SJCRH30 (cell line): Measurements from ENCODE around the gene DCP1A. TPM values are rescaled to one million over a fixed set of nuclear protein-coding genes. Genes with fewer than 3 reads are reported as not detected.
"Not testable (repeated sequence)": the region's sequence is repeated elsewhere in the genome, so short reads cannot be mapped to it uniquely, and the experiment has no call there.

Source experiments
- DNase-seq, 2 experiments: peaks; one replicate each; pipeline ENCODE4 v3.0.0-alpha.2; 2015 to 2020
- H3K27ac ChIP-seq: fragments of 250-450 bp; sonication (Bioruptor Pico); 2 replicates; pipeline ENCODE4 v1.5.1; 2020; ENCODE audit warnings: mild to moderate bottlenecking, moderate library complexity
- H3K27me3 ChIP-seq: fragments of 250-450 bp; sonication (Bioruptor Pico); 2 replicates; pipeline ENCODE4 v1.5.1; 2020; ENCODE audit warnings: mild to moderate bottlenecking, moderate library complexity
- H3K36me3 ChIP-seq: fragments of 250-450 bp; sonication (Bioruptor Pico); 2 replicates; pipeline ENCODE4 v1.5.1; 2020; ENCODE audit warnings: mild to moderate bottlenecking, moderate library complexity
- H3K4me1 ChIP-seq: fragments of 250-450 bp; sonication (Bioruptor Pico); 2 replicates; pipeline ENCODE4 v1.5.1; 2020; ENCODE audit warnings: mild to moderate bottlenecking, moderate library complexity
- H3K4me3 ChIP-seq: fragments of 250-450 bp; sonication (Bioruptor Pico); 2 replicates; pipeline ENCODE4 v1.5.1; 2020; ENCODE audit warnings: mild to moderate bottlenecking, moderate library complexity
- H3K9me3 ChIP-seq: fragments of 250-450 bp; sonication (Bioruptor Pico); replicated peaks from 2 replicates; pipeline ENCODE4 v1.5.1; 2020; ENCODE audit warnings: mild to moderate bottlenecking, moderate library complexity
- total RNA-seq: library from RNA; depleted of rRNA; stranded (reverse); fragments of >200 nt; shearing (Covaris generic); gene quantifications from 2 replicates; pipeline ENCODE4 v1.2.3, GENCODE V29; 2014

DCP1A gene
- total RNA-seq, 1 experiment from 2014 or later: 17.4 TPM

- H3K27me3 ChIP-seq: no peaks in the 10 kb centered on the region
- no peak overlapping the region for H3K27ac ChIP-seq
- H3K36me3 ChIP-seq: peaks cover 23% of the 10 kb centered on the region
- no peaks in the 10 kb centered on the region for H3K9me3 ChIP-seq
- H3K4me1 ChIP-seq: no peaks in the 10 kb centered on the region
- no peak for DNase-seq
- H3K4me3 ChIP-seq: no peak overlapping the region
Measured at GRCh38 chr3:53300826-53301225, 46.5 kb downstream of the DCP1A start.

GRCh38 chr3:53299611-53300023, 47.7 kb downstream of the DCP1A start:
- H3K27me3 ChIP-seq, H3K27ac ChIP-seq: not testable (repeated sequence)
- peak in 1 of 2 experiments; percentile 37 for DNase-seq

GRCh38 chr3:53295410-53295809, 51.9 kb downstream of the DCP1A start:
- peaks cover 14% of the 10 kb centered on the region for H3K36me3 ChIP-seq
- H3K27ac ChIP-seq: no peak overlapping the region
- no peak overlapping the region for H3K4me3 ChIP-seq
- no peaks in the 10 kb centered on the region for H3K4me1 ChIP-seq
- H3K27me3 ChIP-seq: no peaks in the 10 kb centered on the region
- no peaks in the 10 kb centered on the region for H3K9me3 ChIP-seq
- no peak for DNase-seq

More at GRCh38 chr3:53299611-53300023, 47.7 kb downstream of the DCP1A start:
- H3K4me1 ChIP-seq, H3K9me3 ChIP-seq, H3K4me3 ChIP-seq: not testable (repeated sequence)
- H3K36me3 ChIP-seq: peaks cover 23% of the 10 kb centered on the region

- H3K9me3 ChIP-seq: no peaks in the 10 kb centered on the region
- peaks cover 12% of the 10 kb centered on the region for H3K36me3 ChIP-seq
- no peaks in the 10 kb centered on the region for H3K4me1 ChIP-seq
- DNase-seq: no peak
- no peaks in the 10 kb centered on the region for H3K27me3 ChIP-seq
- no peak overlapping the region for H3K27ac ChIP-seq
- no peak overlapping the region for H3K4me3 ChIP-seq
Measured at GRCh38 chr3:53293867-53294266, 53.5 kb downstream of the DCP1A start.

GRCh38 chr3:53288214-53288613, 59.1 kb downstream of the DCP1A start:
- Histone ChIP-seq H3K36me3 (peaks cover 20% of the 10 kb centered on the region), H3K4me1 (no peaks in the 10 kb centered on the region), H3K27ac (no peak overlapping the region), H3K27me3 (no peaks in the 10 kb centered on the region), H3K4me3 (no peak overlapping the region), H3K9me3 (no peaks in the 10 kb centered on the region)
- no peak for DNase-seq

GRCh38 chr3:53287131-53287629, 60.2 kb downstream of the DCP1A start:
- Histone ChIP-seq H3K9me3 (no peaks in the 10 kb centered on the region), H3K27me3 (no peaks in the 10 kb centered on the region), H3K4me1 (no peaks in the 10 kb centered on the region), H3K36me3 (peaks cover 20% of the 10 kb centered on the region), H3K27ac (no peak overlapping the region), H3K4me3 (no peak overlapping the region)
- no peak for DNase-seq

GRCh38 chr3:53286727-53287126, 60.6 kb downstream of the DCP1A start:
- Histone ChIP-seq H3K4me3 (no peak overlapping the region), H3K27ac (no peak overlapping the region), H3K36me3 (peaks cover 20% of the 10 kb centered on the region), H3K9me3 (no peaks in the 10 kb centered on the region), H3K27me3 (no peaks in the 10 kb centered on the region), H3K4me1 (no peaks in the 10 kb centered on the region)
- no peak for DNase-seq

- Histone ChIP-seq H3K4me3 (no peak overlapping the region), H3K9me3 (no peaks in the 10 kb centered on the region), H3K27ac (no peak overlapping the region), H3K36me3 (peaks cover 16% of the 10 kb centered on the region), H3K4me1 (no peaks in the 10 kb centered on the region), H3K27me3 (no peaks in the 10 kb centered on the region)
- DNase-seq: no peak
Measured at GRCh38 chr3:53282581-53282980, 64.8 kb downstream of the DCP1A start.

GRCh38 chr3:53278667-53279066, 68.7 kb downstream of the DCP1A start:
- Histone ChIP-seq H3K4me3 (no peak overlapping the region), H3K9me3 (no peaks in the 10 kb centered on the region)

GRCh38 chr3:53274938-53275605, 72.3 kb downstream of the DCP1A start:
- no peaks in the 10 kb centered on the region for H3K9me3 ChIP-seq
- no peak for DNase-seq
- no peak overlapping the region for H3K4me3 ChIP-seq
- H3K36me3 ChIP-seq: no peaks in the 10 kb centered on the region
- H3K4me1 ChIP-seq: peaks cover 8% of the 10 kb centered on the region; the same call in 1 of the 2 replicates
- no peaks in the 10 kb centered on the region for H3K27me3 ChIP-seq
- H3K27ac ChIP-seq: no peak overlapping the region

More at GRCh38 chr3:53278667-53279066, 68.7 kb downstream of the DCP1A start:
- Histone ChIP-seq H3K4me1 (no peaks in the 10 kb centered on the region), H3K27me3 (no peaks in the 10 kb centered on the region), H3K36me3 (no peaks in the 10 kb centered on the region), H3K27ac (no peak overlapping the region)
- DNase-seq: no peak

GRCh38 chr3:53273146-53273670, 74.1 kb downstream of the DCP1A start:
- Histone ChIP-seq H3K4me1 (peaks cover 11% of the 10 kb centered on the region), H3K27ac (no peak overlapping the region), H3K36me3 (no peaks in the 10 kb centered on the region)

GRCh38 chr3:53269888-53270880, 77.2 kb downstream of the DCP1A start:
- Histone ChIP-seq H3K27me3 (no peaks in the 10 kb centered on the region), H3K36me3 (no peaks in the 10 kb centered on the region), H3K4me3 (peak overlapping the region; percentile 33), H3K9me3 (no peaks in the 10 kb centered on the region), H3K27ac (peak overlapping the region; percentile 79), H3K4me1 (peaks cover 11% of the 10 kb centered on the region)
- DNase-seq: peak; percentile 82 to 84

More at GRCh38 chr3:53273146-53273670, 74.1 kb downstream of the DCP1A start:
- no peak for DNase-seq
- Histone ChIP-seq H3K9me3 (no peaks in the 10 kb centered on the region), H3K27me3 (no peaks in the 10 kb centered on the region), H3K4me3 (no peak overlapping the region)

GRCh38 chr3:53269193-53269592, 78.2 kb downstream of the DCP1A start:
- H3K4me1 ChIP-seq: peaks cover 11% of the 10 kb centered on the region
- H3K36me3 ChIP-seq, H3K27me3 ChIP-seq, DNase-seq, H3K4me3 ChIP-seq, H3K27ac ChIP-seq, H3K9me3 ChIP-seq: not testable (repeated sequence)

GRCh38 chr3:53267766-53268165, 79.6 kb downstream of the DCP1A start:
- H3K4me3 ChIP-seq: no peak overlapping the region
- H3K36me3 ChIP-seq: no peaks in the 10 kb centered on the region
- DNase-seq: no peak

GRCh38 chr3:53264718-53265117, 82.6 kb downstream of the DCP1A start:
- Histone ChIP-seq H3K9me3 (no peaks in the 10 kb centered on the region), H3K27me3 (no peaks in the 10 kb centered on the region), H3K4me1 (peaks cover 2% of the 10 kb centered on the region), H3K27ac (no peak overlapping the region), H3K4me3 (no peak overlapping the region), H3K36me3 (no peaks in the 10 kb centered on the region)
- no peak for DNase-seq

More at GRCh38 chr3:53267766-53268165, 79.6 kb downstream of the DCP1A start:
- peaks cover 11% of the 10 kb centered on the region for H3K4me1 ChIP-seq
- H3K27me3 ChIP-seq: no peaks in the 10 kb centered on the region
- H3K9me3 ChIP-seq: no peaks in the 10 kb centered on the region
- no peak overlapping the region for H3K27ac ChIP-seq
